ENCODE results near the gene PROK1. TPM values are rescaled to one million over a fixed set of nuclear protein-coding genes. Genes with fewer than 3 reads are reported as not detected.

PROK1 gene
- total and polyA plus RNA-seq, 2 experiments from 2014 or later: not detected

DNA sequence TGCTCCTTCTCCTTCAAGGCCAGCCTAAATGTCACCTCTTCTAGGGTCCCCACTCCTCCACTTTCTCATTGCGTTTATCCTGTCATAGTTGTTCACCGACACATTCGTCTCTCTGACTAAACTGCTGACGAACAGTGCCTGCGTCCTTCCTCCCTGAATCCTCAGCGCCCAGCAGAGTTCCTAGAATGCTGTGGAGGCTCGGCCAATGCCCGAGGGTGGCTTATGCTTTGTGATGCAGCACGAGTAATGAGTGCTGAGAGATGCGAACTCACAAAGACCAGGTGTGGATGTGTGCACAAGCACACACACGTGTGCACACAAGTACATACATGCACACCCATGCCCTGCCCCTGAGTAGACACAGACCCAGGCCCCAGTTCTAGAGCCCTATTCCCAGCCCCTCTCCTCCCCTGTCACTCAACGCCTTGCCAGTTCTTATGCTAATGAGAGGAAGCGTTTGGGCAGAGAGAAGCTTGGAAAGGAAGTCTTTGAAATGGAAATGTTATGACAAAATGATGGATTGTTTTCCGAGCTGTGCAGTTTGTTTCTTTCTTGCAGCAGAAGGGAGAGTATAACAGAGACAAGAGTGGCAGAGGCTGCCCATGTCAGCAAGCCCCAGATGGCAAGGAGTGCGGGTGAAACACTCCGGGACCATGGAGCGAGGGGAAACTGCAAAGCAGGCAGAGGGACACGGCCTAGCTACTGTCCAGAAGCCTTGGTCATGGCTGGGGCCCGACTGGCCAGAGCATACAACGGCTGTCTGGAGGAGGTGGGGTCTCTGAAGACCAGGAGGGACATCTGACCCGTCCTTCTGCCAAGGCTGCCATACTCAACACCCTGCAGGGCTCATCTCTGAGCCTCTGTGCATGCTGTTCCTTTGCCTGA is 43.8 kb downstream of the PROK1 start (continued):
- TF ChIP-seq, protein P1, sequence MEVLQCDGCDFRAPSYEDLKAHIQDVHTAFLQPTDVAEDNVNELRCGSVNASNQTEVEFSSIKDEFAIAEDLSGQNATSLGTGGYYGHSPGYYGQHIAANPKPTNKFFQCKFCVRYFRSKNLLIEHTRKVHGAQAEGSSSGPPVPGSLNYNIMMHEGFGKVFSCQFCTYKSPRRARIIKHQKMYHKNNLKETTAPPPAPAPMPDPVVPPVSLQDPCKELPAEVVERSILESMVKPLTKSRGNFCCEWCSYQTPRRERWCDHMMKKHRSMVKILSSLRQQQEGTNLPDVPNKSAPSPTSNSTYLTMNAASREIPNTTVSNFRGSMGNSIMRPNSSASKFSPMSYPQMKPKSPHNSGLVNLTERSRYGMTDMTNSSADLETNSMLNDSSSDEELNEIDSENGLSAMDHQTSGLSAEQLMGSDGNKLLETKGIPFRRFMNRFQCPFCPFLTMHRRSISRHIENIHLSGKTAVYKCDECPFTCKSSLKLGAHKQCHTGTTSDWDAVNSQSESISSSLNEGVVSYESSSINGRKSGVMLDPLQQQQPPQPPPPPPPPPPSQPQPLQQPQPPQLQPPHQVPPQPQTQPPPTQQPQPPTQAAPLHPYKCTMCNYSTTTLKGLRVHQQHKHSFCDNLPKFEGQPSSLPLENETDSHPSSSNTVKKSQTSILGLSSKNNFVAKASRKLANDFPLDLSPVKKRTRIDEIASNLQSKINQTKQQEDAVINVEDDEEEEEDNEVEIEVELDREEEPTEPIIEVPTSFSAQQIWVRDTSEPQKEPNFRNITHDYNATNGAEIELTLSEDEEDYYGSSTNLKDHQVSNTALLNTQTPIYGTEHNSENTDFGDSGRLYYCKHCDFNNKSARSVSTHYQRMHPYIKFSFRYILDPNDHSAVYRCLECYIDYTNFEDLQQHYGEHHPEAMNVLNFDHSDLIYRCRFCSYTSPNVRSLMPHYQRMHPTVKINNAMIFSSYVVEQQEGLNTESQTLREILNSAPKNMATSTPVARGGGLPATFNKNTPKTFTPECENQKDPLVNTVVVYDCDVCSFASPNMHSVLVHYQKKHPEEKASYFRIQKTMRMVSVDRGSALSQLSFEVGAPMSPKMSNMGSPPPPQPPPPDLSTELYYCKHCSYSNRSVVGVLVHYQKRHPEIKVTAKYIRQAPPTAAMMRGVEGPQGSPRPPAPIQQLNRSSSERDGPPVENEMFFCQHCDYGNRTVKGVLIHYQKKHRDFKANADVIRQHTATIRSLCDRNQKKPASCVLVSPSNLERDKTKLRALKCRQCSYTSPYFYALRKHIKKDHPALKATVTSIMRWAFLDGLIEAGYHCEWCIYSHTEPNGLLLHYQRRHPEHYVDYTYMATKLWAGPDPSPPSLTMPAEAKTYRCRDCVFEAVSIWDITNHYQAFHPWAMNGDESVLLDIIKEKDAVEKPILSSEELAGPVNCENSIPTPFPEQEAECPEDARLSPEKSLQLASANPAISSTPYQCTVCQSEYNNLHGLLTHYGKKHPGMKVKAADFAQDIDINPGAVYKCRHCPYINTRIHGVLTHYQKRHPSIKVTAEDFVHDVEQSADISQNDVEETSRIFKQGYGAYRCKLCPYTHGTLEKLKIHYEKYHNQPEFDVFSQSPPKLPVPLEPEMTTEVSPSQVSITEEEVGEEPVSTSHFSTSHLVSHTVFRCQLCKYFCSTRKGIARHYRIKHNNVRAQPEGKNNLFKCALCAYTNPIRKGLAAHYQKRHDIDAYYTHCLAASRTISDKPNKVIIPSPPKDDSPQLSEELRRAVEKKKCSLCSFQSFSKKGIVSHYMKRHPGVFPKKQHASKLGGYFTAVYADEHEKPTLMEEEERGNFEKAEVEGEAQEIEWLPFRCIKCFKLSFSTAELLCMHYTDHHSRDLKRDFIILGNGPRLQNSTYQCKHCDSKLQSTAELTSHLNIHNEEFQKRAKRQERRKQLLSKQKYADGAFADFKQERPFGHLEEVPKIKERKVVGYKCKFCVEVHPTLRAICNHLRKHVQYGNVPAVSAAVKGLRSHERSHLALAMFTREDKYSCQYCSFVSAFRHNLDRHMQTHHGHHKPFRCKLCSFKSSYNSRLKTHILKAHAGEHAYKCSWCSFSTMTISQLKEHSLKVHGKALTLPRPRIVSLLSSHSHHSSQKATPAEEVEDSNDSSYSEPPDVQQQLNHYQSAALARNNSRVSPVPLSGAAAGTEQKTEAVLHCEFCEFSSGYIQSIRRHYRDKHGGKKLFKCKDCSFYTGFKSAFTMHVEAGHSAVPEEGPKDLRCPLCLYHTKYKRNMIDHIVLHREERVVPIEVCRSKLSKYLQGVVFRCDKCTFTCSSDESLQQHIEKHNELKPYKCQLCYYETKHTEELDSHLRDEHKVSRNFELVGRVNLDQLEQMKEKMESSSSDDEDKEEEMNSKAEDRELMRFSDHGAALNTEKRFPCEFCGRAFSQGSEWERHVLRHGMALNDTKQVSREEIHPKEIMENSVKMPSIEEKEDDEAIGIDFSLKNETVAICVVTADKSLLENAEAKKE (CRISPR knock-in tag; IDR thresholded peaks at IDR 0.05): no peak
- TF ChIP-seq STAT1 (IDR thresholded peaks at IDR 0.05; ENCODE audit: unreplicated experiment) (no peak), EZH2phosphoT487 (IDR thresholded peaks at IDR 0.05; ENCODE audit: unreplicated experiment) (no peak), NANOG (IDR thresholded peaks at IDR 0.05; ENCODE audit: borderline replicate concordance) (no peak), JUNB (IDR thresholded peaks at IDR 0.05; ENCODE audit: unreplicated experiment) (no peak)

DNA sequence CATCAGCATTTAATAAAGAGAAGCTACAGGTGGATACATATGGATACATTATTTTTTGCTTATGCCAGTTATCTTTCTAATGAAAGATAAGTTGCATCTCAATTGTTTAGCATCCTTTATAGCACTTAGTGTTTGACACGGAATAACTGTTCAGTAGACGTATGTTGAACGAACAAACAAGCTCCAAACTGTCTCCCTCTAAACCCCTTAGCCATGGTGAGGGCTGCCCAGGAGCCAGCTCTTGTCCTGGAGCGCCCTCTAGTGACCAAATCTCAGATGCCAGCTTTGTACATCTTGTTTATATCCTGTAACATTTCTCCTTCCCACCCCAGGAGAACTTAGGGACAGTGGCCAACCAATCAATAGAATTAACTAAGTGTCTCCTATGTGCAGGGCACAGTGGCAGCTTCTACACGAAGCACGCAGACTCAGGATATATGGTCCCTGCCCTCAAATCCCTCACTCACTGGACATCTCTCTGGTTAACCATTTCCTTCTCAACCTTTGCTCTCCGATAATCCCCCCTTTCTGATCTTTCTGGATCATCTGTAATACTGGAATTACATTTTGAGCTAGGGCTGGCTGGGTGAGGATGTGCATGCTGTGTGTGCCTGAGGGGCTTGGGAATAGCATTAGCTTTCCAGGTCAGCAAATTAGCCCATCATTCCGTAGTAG is 45.1 kb downstream of the PROK1 start:
- DNase-seq (ENCODE audit: low spot score): peak; percentile 88
- H3K9me2 ChIP-seq (ENCODE audit: insufficient read depth): no peaks in the 10 kb centered on the region
- H3K36me3 Mint-ChIP-seq (ENCODE audit: low read depth): no peaks in the 10 kb centered on the region
- ATAC-seq: peak; percentile 88
- H3K27ac Mint-ChIP-seq: no peak overlapping the region
- no peaks in the 10 kb centered on the region for H3K36me3 ChIP-seq (ENCODE audit: insufficient read depth)
- peaks cover 9% of the 10 kb centered on the region for H3K27me3 Mint-ChIP-seq (ENCODE audit: insufficient read depth, low read depth, poor library complexity)
- no peak overlapping the region for H3K27ac ChIP-seq (ENCODE audit: low read depth)
- no peaks in the 10 kb centered on the region for H3K27me3 ChIP-seq (ENCODE audit: insufficient read depth)
- no peaks in the 10 kb centered on the region for H3K9me3 Mint-ChIP-seq
- H3K4me1 Mint-ChIP-seq: peaks cover 15% of the 10 kb centered on the region
- H3K4me1 ChIP-seq (ENCODE audit: insufficient read depth): peaks cover 10% of the 10 kb centered on the region; the same call in 1 of the 2 replicates
- H3F3A ChIP-seq (replicated peaks; ENCODE audit: low read depth): no peaks in the 10 kb centered on the region
- TF ChIP-seq, protein P2, sequence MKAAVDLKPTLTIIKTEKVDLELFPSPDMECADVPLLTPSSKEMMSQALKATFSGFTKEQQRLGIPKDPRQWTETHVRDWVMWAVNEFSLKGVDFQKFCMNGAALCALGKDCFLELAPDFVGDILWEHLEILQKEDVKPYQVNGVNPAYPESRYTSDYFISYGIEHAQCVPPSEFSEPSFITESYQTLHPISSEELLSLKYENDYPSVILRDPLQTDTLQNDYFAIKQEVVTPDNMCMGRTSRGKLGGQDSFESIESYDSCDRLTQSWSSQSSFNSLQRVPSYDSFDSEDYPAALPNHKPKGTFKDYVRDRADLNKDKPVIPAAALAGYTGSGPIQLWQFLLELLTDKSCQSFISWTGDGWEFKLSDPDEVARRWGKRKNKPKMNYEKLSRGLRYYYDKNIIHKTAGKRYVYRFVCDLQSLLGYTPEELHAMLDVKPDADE (IDR thresholded peaks at IDR 0.05): no peak
- TF ChIP-seq, protein P3, sequence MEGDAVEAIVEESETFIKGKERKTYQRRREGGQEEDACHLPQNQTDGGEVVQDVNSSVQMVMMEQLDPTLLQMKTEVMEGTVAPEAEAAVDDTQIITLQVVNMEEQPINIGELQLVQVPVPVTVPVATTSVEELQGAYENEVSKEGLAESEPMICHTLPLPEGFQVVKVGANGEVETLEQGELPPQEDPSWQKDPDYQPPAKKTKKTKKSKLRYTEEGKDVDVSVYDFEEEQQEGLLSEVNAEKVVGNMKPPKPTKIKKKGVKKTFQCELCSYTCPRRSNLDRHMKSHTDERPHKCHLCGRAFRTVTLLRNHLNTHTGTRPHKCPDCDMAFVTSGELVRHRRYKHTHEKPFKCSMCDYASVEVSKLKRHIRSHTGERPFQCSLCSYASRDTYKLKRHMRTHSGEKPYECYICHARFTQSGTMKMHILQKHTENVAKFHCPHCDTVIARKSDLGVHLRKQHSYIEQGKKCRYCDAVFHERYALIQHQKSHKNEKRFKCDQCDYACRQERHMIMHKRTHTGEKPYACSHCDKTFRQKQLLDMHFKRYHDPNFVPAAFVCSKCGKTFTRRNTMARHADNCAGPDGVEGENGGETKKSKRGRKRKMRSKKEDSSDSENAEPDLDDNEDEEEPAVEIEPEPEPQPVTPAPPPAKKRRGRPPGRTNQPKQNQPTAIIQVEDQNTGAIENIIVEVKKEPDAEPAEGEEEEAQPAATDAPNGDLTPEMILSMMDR (conservative IDR thresholded peaks at IDR 0.05; ENCODE audit: low read depth in 2 of 2): peak; percentile 96 to 99
- no peaks in the 10 kb centered on the region for H4K20me1 ChIP-seq (replicated peaks; ENCODE audit: insufficient read depth)
- H2AFZ ChIP-seq: no peak overlapping the region
- no peak overlapping the region for H3K4me3 ChIP-seq
- H3K79me2 ChIP-seq (replicated peaks; ENCODE audit: insufficient read depth): no peaks in the 10 kb centered on the region
- H3K4me2 ChIP-seq: no peak overlapping the region
- H3K4me3 Mint-ChIP-seq: no peak overlapping the region
